ENCODE results near the gene TNRC18. TPM values are rescaled to one million over a fixed set of nuclear protein-coding genes. Genes with fewer than 3 reads are reported as not detected.

TNRC18 gene
- total RNA-seq, 4 donors from 2014 or later: 81.1 to 160 (median 104) TPM

GRCh38 chr7:5414916-5415315 is 8.7 kb downstream of the TNRC18 start:
- 81% methylated on average over 4 of the region's 4 CpGs for WGBS
- Histone ChIP-seq H3K9me3 (no peaks in the 10 kb centered on the region), H3K27me3 (no peaks in the 10 kb centered on the region), H3K4me3 (no peak overlapping the region), H3K27ac (no peak overlapping the region), H3K36me3 (no peaks in the 10 kb centered on the region), H3K4me1 (peaks cover 37% of the 10 kb centered on the region)
- no peak for DNase-seq (ENCODE audit: low spot score in 2 of 2)
- no peak for TF ChIP-seq POLR2A (IDR thresholded peaks at IDR 0.05)
- TF ChIP-seq POLR2AphosphoS5 (IDR thresholded peaks at IDR 0.05): no peak
- TF ChIP-seq, protein P1, sequence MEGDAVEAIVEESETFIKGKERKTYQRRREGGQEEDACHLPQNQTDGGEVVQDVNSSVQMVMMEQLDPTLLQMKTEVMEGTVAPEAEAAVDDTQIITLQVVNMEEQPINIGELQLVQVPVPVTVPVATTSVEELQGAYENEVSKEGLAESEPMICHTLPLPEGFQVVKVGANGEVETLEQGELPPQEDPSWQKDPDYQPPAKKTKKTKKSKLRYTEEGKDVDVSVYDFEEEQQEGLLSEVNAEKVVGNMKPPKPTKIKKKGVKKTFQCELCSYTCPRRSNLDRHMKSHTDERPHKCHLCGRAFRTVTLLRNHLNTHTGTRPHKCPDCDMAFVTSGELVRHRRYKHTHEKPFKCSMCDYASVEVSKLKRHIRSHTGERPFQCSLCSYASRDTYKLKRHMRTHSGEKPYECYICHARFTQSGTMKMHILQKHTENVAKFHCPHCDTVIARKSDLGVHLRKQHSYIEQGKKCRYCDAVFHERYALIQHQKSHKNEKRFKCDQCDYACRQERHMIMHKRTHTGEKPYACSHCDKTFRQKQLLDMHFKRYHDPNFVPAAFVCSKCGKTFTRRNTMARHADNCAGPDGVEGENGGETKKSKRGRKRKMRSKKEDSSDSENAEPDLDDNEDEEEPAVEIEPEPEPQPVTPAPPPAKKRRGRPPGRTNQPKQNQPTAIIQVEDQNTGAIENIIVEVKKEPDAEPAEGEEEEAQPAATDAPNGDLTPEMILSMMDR (IDR thresholded peaks at IDR 0.05): no peak
- TF ChIP-seq EP300 (IDR thresholded peaks at IDR 0.05): no peak

DNA sequence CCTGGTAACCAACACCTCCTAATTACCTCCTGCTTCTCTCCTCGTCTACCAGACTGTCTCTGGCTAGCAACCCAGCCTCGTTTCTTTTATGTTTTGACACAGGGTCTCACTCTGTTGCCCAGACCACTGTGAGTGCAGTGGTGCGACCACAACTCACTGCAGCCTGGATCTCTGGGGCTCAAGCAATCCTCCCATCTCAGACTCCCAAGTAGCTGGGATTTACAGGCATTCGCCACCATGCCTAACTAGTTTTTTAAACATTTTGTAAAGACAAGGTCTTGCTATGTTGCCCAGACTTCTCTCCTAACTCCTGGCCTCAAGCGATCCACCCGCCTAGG is 10.2 kb downstream of the TNRC18 start:
- peaks cover 4% of the 10 kb centered on the region for H3K36me3 ChIP-seq
- H3K4me1 ChIP-seq: peaks cover 31% of the 10 kb centered on the region
- DNase-seq (ENCODE audit: low spot score in 2 of 2): no peak
- peak overlapping the region; percentile 8 for H3K27ac ChIP-seq
- H3K4me3 ChIP-seq: no peak overlapping the region
- H3K27me3 ChIP-seq: no peaks in the 10 kb centered on the region
- 70% methylated on average over 6 of the region's 6 CpGs for WGBS
- TF ChIP-seq POLR2A (IDR thresholded peaks at IDR 0.05) (no peak), EP300 (IDR thresholded peaks at IDR 0.05) (no peak), POLR2AphosphoS5 (IDR thresholded peaks at IDR 0.05) (no peak)
- TF ChIP-seq, protein P1 (IDR thresholded peaks at IDR 0.05): no peak
- H3K9me3 ChIP-seq: no peaks in the 10 kb centered on the region

GRCh38 chr7:5408777-5409176 is 14.9 kb downstream of the TNRC18 start:
- WGBS: 66% methylated on average over 4 of the region's 4 CpGs
- H3K9me3 ChIP-seq: no peaks in the 10 kb centered on the region
- peaks cover 23% of the 10 kb centered on the region for H3K36me3 ChIP-seq
- no peak overlapping the region for H3K27ac ChIP-seq
- H3K4me3 ChIP-seq: no peak overlapping the region
- H3K4me1 ChIP-seq: peaks cover 40% of the 10 kb centered on the region
- TF ChIP-seq POLR2A (IDR thresholded peaks at IDR 0.05) (no peak), EP300 (IDR thresholded peaks at IDR 0.05) (no peak), POLR2AphosphoS5 (IDR thresholded peaks at IDR 0.05) (no peak)
- TF ChIP-seq, protein P1 (IDR thresholded peaks at IDR 0.05): no peak
- H3K27me3 ChIP-seq: no peaks in the 10 kb centered on the region
- no peak for DNase-seq (ENCODE audit: low spot score in 2 of 2)

GRCh38 chr7:5406957-5407945 is 16.4 kb downstream of the TNRC18 start:
- H3K27me3 ChIP-seq: no peaks in the 10 kb centered on the region
- no peak overlapping the region for H3K4me3 ChIP-seq
- H3K9me3 ChIP-seq: no peaks in the 10 kb centered on the region
- H3K27ac ChIP-seq: no peak overlapping the region
- peaks cover 30% of the 10 kb centered on the region for H3K4me1 ChIP-seq
- no peak for DNase-seq (ENCODE audit: low spot score in 2 of 2)
- WGBS: 75% methylated on average over 17 of the region's 24 CpGs
- TF ChIP-seq POLR2AphosphoS5 (IDR thresholded peaks at IDR 0.05): no peak
- TF ChIP-seq, protein P1 (IDR thresholded peaks at IDR 0.05): no peak
- peaks cover 23% of the 10 kb centered on the region for H3K36me3 ChIP-seq

DNA sequence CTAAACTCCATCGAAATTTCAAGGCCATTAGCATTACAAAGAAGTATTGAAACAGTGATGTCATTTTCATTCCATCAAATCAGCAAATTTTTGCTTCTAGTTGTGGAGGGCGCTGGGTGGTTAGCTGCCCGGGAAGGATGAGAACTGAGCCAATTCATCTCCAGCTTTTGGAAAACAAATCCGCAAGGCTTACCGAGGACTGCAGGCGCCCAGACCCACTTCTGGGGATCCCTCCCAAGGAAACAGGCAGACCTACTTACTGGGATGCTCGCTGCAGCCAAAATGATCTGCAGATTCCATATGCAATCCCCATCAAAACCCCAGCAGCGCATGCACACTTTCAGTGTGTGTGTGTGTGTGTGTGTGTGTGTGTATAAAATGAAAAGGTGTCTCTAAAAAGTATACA is 19.2 kb downstream of the TNRC18 start:
- TF ChIP-seq POLR2A (IDR thresholded peaks at IDR 0.05): no peak
- no peak for TF ChIP-seq POLR2AphosphoS5 (IDR thresholded peaks at IDR 0.05)
- TF ChIP-seq EP300 (IDR thresholded peaks at IDR 0.05): no peak
- TF ChIP-seq, protein P1 (IDR thresholded peaks at IDR 0.05): no peak
- Histone ChIP-seq H3K4me3 (no peak overlapping the region), H3K4me1 (peaks cover 30% of the 10 kb centered on the region), H3K27ac (no peak overlapping the region), H3K27me3 (no peaks in the 10 kb centered on the region), H3K9me3 (no peaks in the 10 kb centered on the region), H3K36me3 (peaks cover 29% of the 10 kb centered on the region)
- no peak for DNase-seq (ENCODE audit: low spot score in 2 of 2)
- 64% methylated on average over 8 of the region's 8 CpGs for WGBS

All from suprapubic skin (tissue), 4 donors.